ENCODE measurements around the gene NRXN3. TPM values are rescaled to one million over a fixed set of nuclear protein-coding genes. Genes with fewer than 3 reads are reported as not detected.

Gene NRXN3
- total and polyA plus RNA-seq, 2 experiments from 2014 or later: 0.08 to 0.11 TPM

- Histone ChIP-seq H3K9me2 (ENCODE audit: insufficient read depth) (no peaks in the 10 kb centered on the region), H3K4me2 (ENCODE audit: unreplicated experiment) (no peak overlapping the region), H3K36me3 (ENCODE audit: low read depth) (no peaks in the 10 kb centered on the region), H3K4me3 (no peak overlapping the region), H3K79me2 (ENCODE audit: insufficient read depth) (no peaks in the 10 kb centered on the region), H3F3A (ENCODE audit: insufficient read depth) (no peaks in the 10 kb centered on the region), H2AFZ (no peak overlapping the region), H3K9ac (no peak overlapping the region), H3K9me3 (ENCODE audit: low read depth) (no peaks in the 10 kb centered on the region), H3K4me1 (ENCODE audit: insufficient read depth) (no peaks in the 10 kb centered on the region), H4K20me1 (ENCODE audit: insufficient read depth) (no peaks in the 10 kb centered on the region), H3K27me3 (replicated peaks; ENCODE audit: insufficient read depth) (no peaks in the 10 kb centered on the region), H3K27ac (no peak overlapping the region)
- TF ChIP-seq EZH2phosphoT487 (IDR thresholded peaks at IDR 0.05; ENCODE audit: insufficient read depth, low read depth) (no peak), EZH2 (IDR thresholded peaks at IDR 0.05; ENCODE audit: insufficient read depth, poor library complexity, severe bottlenecking) (no peak)
- in situ Hi-C loops (cut with MboI): no loop called here
- DNase-seq: no peak
- WGBS, 2 experiments (ENCODE audit: low coverage in 1 of 2, low lambda C conversion rate in 2 of 2, missing lambda C conversion rate in 2 of 2): 29 to 35% methylated on average over 4 of the region's 4 CpGs
Observed at GRCh38 chr14:79658769-79659168, 1488.6 kb downstream of the NRXN3 start.

GRCh38 chr14:79660053-79660939, 1490.1 kb downstream of the NRXN3 start:
- TF ChIP-seq EZH2 (IDR thresholded peaks at IDR 0.05; ENCODE audit: insufficient read depth, poor library complexity, severe bottlenecking) (no peak), EZH2phosphoT487 (IDR thresholded peaks at IDR 0.05; ENCODE audit: insufficient read depth, low read depth) (no peak)
- WGBS, 2 experiments (ENCODE audit: low coverage in 1 of 2, low lambda C conversion rate in 2 of 2, missing lambda C conversion rate in 2 of 2): 31 to 37% methylated on average over 7 of the region's 7 CpGs

GRCh38 chr14:79661752-79662151, 1491.6 kb downstream of the NRXN3 start:
- Histone ChIP-seq H3K4me2 (ENCODE audit: unreplicated experiment) (no peak overlapping the region), H4K20me1 (ENCODE audit: insufficient read depth) (no peaks in the 10 kb centered on the region), H3K27me3 (replicated peaks; ENCODE audit: insufficient read depth) (no peaks in the 10 kb centered on the region), H3K4me1 (ENCODE audit: insufficient read depth) (no peaks in the 10 kb centered on the region), H3K9me3 (ENCODE audit: low read depth) (no peaks in the 10 kb centered on the region), H3K79me2 (ENCODE audit: insufficient read depth) (no peaks in the 10 kb centered on the region), H3K9me2 (ENCODE audit: insufficient read depth) (no peaks in the 10 kb centered on the region), H3K9ac (no peak overlapping the region), H3K36me3 (ENCODE audit: low read depth) (no peaks in the 10 kb centered on the region), H3F3A (ENCODE audit: insufficient read depth) (no peaks in the 10 kb centered on the region), H3K27ac (no peak overlapping the region), H3K4me3 (no peak overlapping the region), H2AFZ (no peak overlapping the region)
- in situ Hi-C loops (cut with MboI): no loop called here
- 4 to 6% methylated on average over 4 of the region's 4 CpGs for WGBS, 2 experiments (ENCODE audit: low coverage in 1 of 2, low lambda C conversion rate in 2 of 2, missing lambda C conversion rate in 2 of 2)
- no peak for DNase-seq
- no peak for TF ChIP-seq EZH2 (IDR thresholded peaks at IDR 0.05; ENCODE audit: insufficient read depth, poor library complexity, severe bottlenecking)

More at GRCh38 chr14:79660053-79660939, 1490.1 kb downstream of the NRXN3 start:
- Histone ChIP-seq H3K27ac (no peak overlapping the region), H3K27me3 (replicated peaks; ENCODE audit: insufficient read depth) (no peaks in the 10 kb centered on the region), H3K4me3 (no peak overlapping the region), H2AFZ (no peak overlapping the region), H3F3A (ENCODE audit: insufficient read depth) (no peaks in the 10 kb centered on the region), H3K9me2 (ENCODE audit: insufficient read depth) (no peaks in the 10 kb centered on the region), H3K79me2 (ENCODE audit: insufficient read depth) (no peaks in the 10 kb centered on the region), H3K9ac (no peak overlapping the region), H3K36me3 (ENCODE audit: low read depth) (no peaks in the 10 kb centered on the region), H3K4me1 (ENCODE audit: insufficient read depth) (no peaks in the 10 kb centered on the region), H3K9me3 (ENCODE audit: low read depth) (no peaks in the 10 kb centered on the region), H4K20me1 (ENCODE audit: insufficient read depth) (no peaks in the 10 kb centered on the region), H3K4me2 (ENCODE audit: unreplicated experiment) (no peak overlapping the region)
- no peak for DNase-seq
- in situ Hi-C loops (cut with MboI): no loop called here

GRCh38 chr14:79663453-79663852, 1493.3 kb downstream of the NRXN3 start:
- Histone ChIP-seq H3K27ac (no peak overlapping the region), H3K79me2 (ENCODE audit: insufficient read depth) (no peaks in the 10 kb centered on the region), H2AFZ (no peak overlapping the region), H4K20me1 (ENCODE audit: insufficient read depth) (no peaks in the 10 kb centered on the region), H3K4me1 (ENCODE audit: insufficient read depth) (no peaks in the 10 kb centered on the region), H3K9ac (no peak overlapping the region), H3K9me2 (ENCODE audit: insufficient read depth) (no peaks in the 10 kb centered on the region), H3F3A (ENCODE audit: insufficient read depth) (no peaks in the 10 kb centered on the region), H3K36me3 (ENCODE audit: low read depth) (no peaks in the 10 kb centered on the region), H3K4me2 (ENCODE audit: unreplicated experiment) (no peak overlapping the region), H3K9me3 (ENCODE audit: low read depth) (no peaks in the 10 kb centered on the region), H3K27me3 (replicated peaks; ENCODE audit: insufficient read depth) (no peaks in the 10 kb centered on the region), H3K4me3 (no peak overlapping the region)
- WGBS, 2 experiments (ENCODE audit: low coverage in 1 of 2, low lambda C conversion rate in 2 of 2, missing lambda C conversion rate in 2 of 2): 30 to 34% methylated on average over 2 of the region's 2 CpGs
- no peak for DNase-seq
- TF ChIP-seq EZH2 (IDR thresholded peaks at IDR 0.05; ENCODE audit: insufficient read depth, poor library complexity, severe bottlenecking) (no peak), EZH2phosphoT487 (IDR thresholded peaks at IDR 0.05; ENCODE audit: insufficient read depth, low read depth) (no peak)
- in situ Hi-C loops (cut with MboI): no loop called here
